PFSK-1 (cell line): ENCODE measurements around the gene TTC39C. TPM values are rescaled to one million over a fixed set of nuclear protein-coding genes. Genes with fewer than 3 reads are reported as not detected.

Experiments used
- FOXP2 ChIP-seq: optimal IDR thresholded peaks from 2 replicates; pipeline ENCODE3; 2011; ENCODE audit warnings: borderline replicate concordance, control low read depth, inconsistent platforms; ENCODE audit not compliant: insufficient read depth; ENCODE audit errors: extremely low read length, extremely low read depth
- POLR2AphosphoS5 ChIP-seq: IDR thresholded peaks from 2 replicates; pipeline ENCODE4 v1.6.1; 2012; ENCODE audit warnings: low read depth, mild to moderate bottlenecking, control low read depth, low read length, moderate library complexity
- REST ChIP-seq, 2 experiments: IDR thresholded peaks; 2 replicates each; pipeline versions ENCODE4 v1.6.1 to v1.8.0; 2011 to 2012; ENCODE audit warnings: low read depth in 2 of 2, low read length in 2 of 2, control low read depth in 1 of 2, inconsistent platforms in 1 of 2, mild to moderate bottlenecking in 1 of 2, moderate library complexity in 1 of 2; ENCODE audit not compliant: insufficient read depth in 1 of 2
- SIN3A ChIP-seq: IDR thresholded peaks from 2 replicates; pipeline ENCODE4 v1.6.1; 2012; ENCODE audit warnings: mild to moderate bottlenecking, low read length, moderate library complexity, borderline replicate concordance; ENCODE audit not compliant: insufficient read depth
- TAF1 ChIP-seq: IDR thresholded peaks from 2 replicates; pipeline ENCODE4 v1.6.1; 2012; ENCODE audit warnings: low read length, control low read depth, borderline replicate concordance; ENCODE audit not compliant: insufficient read depth
- polyA plus RNA-seq: library from polyadenylated mRNA; unstranded; fragments of >200 nt; gene quantifications from one replicate; pipeline ENCODE4 v1.2.1, GENCODE V29; 2012; ENCODE audit warnings: low read depth, missing spikeins; ENCODE audit not compliant: insufficient read length

Gene TTC39C
- polyA plus RNA-seq = 9.7 TPM

- TF ChIP-seq REST (IDR thresholded peaks at IDR 0.05; ENCODE audit: insufficient read depth in 1 of 2, low read depth in 2 of 2, low read length in 2 of 2) = no peak
- TF ChIP-seq SIN3A = 0 out of 2 replicates have a peak, but pooled peaks have one; percentile 59
These were observed at the start of gene TTC39C for GRCh38 chr18:24014062-24014985. TSS of gene TTC39C (plus strand) at chr18:24014754. CDS start at chr18:24014872, 118 bp downstream.

- TF ChIP-seq TAF1 (no peak), FOXP2 (no peak), REST (IDR thresholded peaks at IDR 0.05; ENCODE audit: insufficient read depth in 1 of 2, low read depth in 2 of 2, low read length in 2 of 2) (no peak), POLR2AphosphoS5 (no peak), SIN3A (no peak)
These were observed 47.6 kb upstream of the TTC39C start for GRCh38 chr18:23966909-23967308.

DNA sequence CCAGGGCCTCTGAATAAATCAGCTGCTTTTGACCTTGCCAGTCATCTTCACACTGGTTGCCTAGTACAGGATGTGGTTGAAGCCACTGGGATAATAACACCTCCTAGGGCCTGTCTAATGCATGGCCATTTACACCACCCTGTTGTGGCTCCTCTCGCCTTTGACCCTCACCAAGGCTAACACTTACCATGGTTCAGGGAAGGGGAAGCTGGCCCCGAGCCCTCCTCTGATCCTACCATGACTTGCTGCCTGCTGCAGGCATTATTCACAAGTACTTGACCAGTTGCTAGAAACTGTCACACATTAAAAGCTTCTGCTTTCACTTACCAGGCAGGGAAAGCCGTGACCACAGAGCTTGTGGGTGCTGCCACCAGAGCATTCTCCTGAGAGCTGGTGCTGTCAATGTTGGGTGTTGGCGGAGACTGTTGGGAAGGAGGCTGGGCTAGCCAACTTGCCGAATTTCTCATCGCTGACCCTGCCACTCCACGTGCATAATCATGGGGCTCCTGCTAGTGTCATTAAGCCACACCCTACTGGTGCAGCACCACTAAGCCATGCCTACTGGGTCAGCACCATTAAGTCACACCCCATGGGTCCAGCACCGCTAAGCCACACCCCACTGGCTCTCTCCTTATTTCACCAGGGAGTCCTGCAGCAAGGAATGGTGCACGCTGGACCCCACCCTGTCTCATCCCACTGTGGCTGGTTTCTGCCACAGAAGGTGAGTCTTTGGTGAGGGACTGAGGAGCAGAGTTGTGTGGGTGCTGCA is 47.0 kb upstream of the TTC39C start:
- TF ChIP-seq POLR2AphosphoS5 (no peak), FOXP2 (no peak), TAF1 (no peak), SIN3A (no peak), REST (IDR thresholded peaks at IDR 0.05; ENCODE audit: insufficient read depth in 1 of 2, low read depth in 2 of 2, low read length in 2 of 2) (no peak)

DNA sequence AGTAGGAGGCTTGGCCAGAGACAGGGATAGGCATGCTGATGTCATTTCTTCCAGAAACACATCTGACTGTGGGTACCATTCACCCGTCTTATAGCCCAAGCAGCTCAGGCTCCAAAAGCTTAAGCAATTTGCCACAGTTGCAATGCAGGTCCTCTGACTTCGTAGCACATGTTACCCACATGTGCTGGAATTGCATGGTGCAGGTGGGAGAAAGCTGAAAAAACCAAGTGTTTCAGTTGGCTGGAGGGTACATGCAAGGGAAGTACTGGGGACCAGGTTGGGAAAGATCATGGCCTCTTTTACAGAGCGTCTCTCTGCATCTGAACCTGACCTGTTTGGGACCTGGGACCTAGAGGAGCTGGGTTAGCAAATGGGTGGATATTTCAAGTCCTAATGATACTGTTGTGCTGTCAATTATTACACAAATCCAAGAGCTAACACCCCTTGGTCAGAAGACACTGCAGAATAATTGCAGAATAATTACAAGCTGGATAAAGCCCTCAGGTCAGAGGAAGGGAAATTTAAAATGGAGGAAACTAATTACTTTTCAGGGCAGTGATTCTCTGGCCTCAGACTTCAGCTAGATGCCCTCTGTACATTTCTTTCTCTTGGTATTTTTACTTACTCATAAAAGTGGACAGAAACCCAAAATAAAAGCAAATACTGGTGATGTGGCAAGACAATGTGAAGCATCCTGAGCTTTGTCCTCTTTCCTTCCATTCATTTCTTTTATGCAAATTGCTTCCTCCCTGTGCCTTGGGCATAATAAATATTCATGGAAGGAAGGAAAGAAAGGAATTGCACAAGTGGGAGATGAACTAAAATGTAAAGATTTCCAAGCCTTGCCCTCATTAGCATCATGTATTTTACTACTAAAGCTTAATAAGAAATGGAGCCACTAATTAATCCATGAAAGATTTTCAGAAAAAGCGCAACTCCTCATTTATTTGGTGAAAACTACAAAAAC is 45.6 kb upstream of the TTC39C start:
- TF ChIP-seq TAF1 (no peak), SIN3A (no peak), FOXP2 (no peak), REST (IDR thresholded peaks at IDR 0.05; ENCODE audit: insufficient read depth in 1 of 2, low read depth in 2 of 2, low read length in 2 of 2) (no peak), POLR2AphosphoS5 (no peak)
